HepG2 (cell line): ENCODE measurements around the gene VEZF1. TPM values are rescaled to one million over a fixed set of nuclear protein-coding genes. Genes with fewer than 3 reads are reported as not detected.

ENCODE experiments used
- CCAR2 ChIP-seq: fragments of 200-400 bp; formaldehyde crosslinking; optimal IDR thresholded peaks from 2 replicates; pipeline ENCODE3; 2018; ENCODE audit warnings: low read depth, mild to moderate bottlenecking, low read length, moderate library complexity
- CCDC6 ChIP-seq: sonication (generic); formaldehyde crosslinking; IDR thresholded peaks from 2 replicates; pipeline ENCODE4 v1.8.1; 2022; ENCODE audit warnings: mild to moderate bottlenecking, missing genetic modification reagents, moderate library complexity
- HCFC1 ChIP-seq: fragments of 150-350 bp; IDR thresholded peaks from 2 replicates; pipeline ENCODE4 v1.6.1; 2014; ENCODE audit warnings: low read depth, low read length
- JUN ChIP-seq: sonication (generic); formaldehyde crosslinking; IDR thresholded peaks from 2 replicates; pipeline ENCODE4 v1.4.0; 2020; ENCODE audit warnings: mild to moderate bottlenecking, missing genetic modification reagents
- KMT2B ChIP-seq: IDR thresholded peaks from 2 replicates; pipeline ENCODE4 v1.6.1; 2016; ENCODE audit warnings: missing genetic modification reagents, missing compliant biosample characterization
- MTA1 ChIP-seq: sonication (generic); formaldehyde crosslinking; IDR thresholded peaks from 2 replicates; pipeline ENCODE4 v1.4.0; 2020; ENCODE audit warnings: missing genetic modification reagents, mild to moderate bottlenecking, borderline replicate concordance
- MXI1 ChIP-seq: IDR thresholded peaks from 3 replicates; pipeline ENCODE4 v1.6.1; 2012; ENCODE audit warnings: low read depth, low read length, inconsistent platforms, borderline replicate concordance
- PRMT3 ChIP-seq: sonication (generic); formaldehyde crosslinking; IDR thresholded peaks from 2 replicates; pipeline ENCODE4 v1.8.1; 2022; ENCODE audit warnings: low read depth, mild to moderate bottlenecking, moderate library complexity, missing genetic modification reagents, borderline replicate concordance
- SNRNP70 ChIP-seq: fragments of 200-400 bp; formaldehyde crosslinking; IDR thresholded peaks from 2 replicates; pipeline ENCODE4 v1.6.1; 2017; ENCODE audit warnings: mild to moderate bottlenecking, low read depth, low read length, moderate library complexity
- TP53 ChIP-seq: sonication (generic); formaldehyde crosslinking; conservative IDR thresholded peaks from 2 replicates; pipeline ENCODE4 v1.4.0; 2020; ENCODE audit warnings: missing genetic modification reagents
- ZBTB7B ChIP-seq: sonication (generic); formaldehyde crosslinking; IDR thresholded peaks from 2 replicates; pipeline ENCODE4 v1.4.0; 2020; ENCODE audit warnings: missing genetic modification reagents
- ZKSCAN8 ChIP-seq: IDR thresholded peaks from 2 replicates; pipeline ENCODE4 v1.6.1; 2016; ENCODE audit warnings: borderline replicate concordance, missing genetic modification reagents, missing compliant biosample characterization
- ZNF331 ChIP-seq: sonication (generic); formaldehyde crosslinking; IDR thresholded peaks from 2 replicates; pipeline ENCODE4 v1.4.0; 2020; ENCODE audit warnings: missing genetic modification reagents
- ZNF335 ChIP-seq: sonication (generic); formaldehyde crosslinking; IDR thresholded peaks from 2 replicates; pipeline ENCODE4 v1.4.0; 2020; ENCODE audit warnings: missing genetic modification reagents
- ZNF350 ChIP-seq: sonication (generic); formaldehyde crosslinking; IDR thresholded peaks from 2 replicates; pipeline ENCODE4 v1.4.0; 2020; ENCODE audit warnings: mild to moderate bottlenecking, low read depth, missing genetic modification reagents, borderline replicate concordance
- ZNF556 ChIP-seq: sonication (generic); formaldehyde crosslinking; IDR thresholded peaks from 2 replicates; pipeline ENCODE4 v1.4.0; 2020; ENCODE audit warnings: mild to moderate bottlenecking, missing genetic modification reagents, borderline replicate concordance
- ZNF570 ChIP-seq: sonication (generic); formaldehyde crosslinking; IDR thresholded peaks from 2 replicates; pipeline ENCODE4 v1.4.0; 2020; ENCODE audit warnings: mild to moderate bottlenecking, missing genetic modification reagents, borderline replicate concordance
- ZNF644 ChIP-seq: IDR thresholded peaks from 2 replicates; pipeline ENCODE4 v1.6.1; 2016; ENCODE audit warnings: low read depth
- ZNF709 ChIP-seq: sonication (generic); formaldehyde crosslinking; IDR thresholded peaks from 2 replicates; pipeline ENCODE4 v1.5.0; 2020; ENCODE audit warnings: mild to moderate bottlenecking, missing genetic modification reagents
- ZNF720 ChIP-seq: sonication (generic); formaldehyde crosslinking; IDR thresholded peaks from 2 replicates; pipeline ENCODE4 v1.4.0; 2020; ENCODE audit warnings: missing genetic modification reagents
- polyA plus RNA-seq, 8 experiments: library from polyadenylated mRNA; depleted of rRNA in 3 of 8; stranded (reverse) in 7 of 8; unstranded in 1 of 8; fragments of >200 nt; fragmentation: Illumina TruSeq in 4 of 8; extraction: Trizol in 4 of 8; gene quantifications; 2 replicates each; pipeline versions ENCODE4 v1.2.1 to v1.2.3, GENCODE V29; 2011 to 2016; ENCODE audit warnings: low read depth in 4 of 8, missing spikeins in 1 of 8, mixed read lengths in 1 of 8; ENCODE audit not compliant: insufficient read depth in 1 of 8
- total RNA-seq, 5 experiments: library from RNA; depleted of rRNA; stranded (reverse); fragments of >200 nt; fragmentation: Illumina TruSeq; extraction: Trizol; gene quantifications; 2 replicates each; pipeline ENCODE4 v1.2.3, GENCODE V29; 2016; ENCODE audit warnings: low read depth in 1 of 5
- TF ChIP-seq, protein P1 (sequence below): sonication (generic); formaldehyde crosslinking; IDR thresholded peaks from 2 replicates; pipeline ENCODE4 v1.8.0; 2022; ENCODE audit warnings: missing genetic modification reagents, mild to moderate bottlenecking, borderline replicate concordance
- TF ChIP-seq, protein P2 (sequence below): sonication (generic); formaldehyde crosslinking; IDR thresholded peaks from 2 replicates; pipeline ENCODE4 v1.5.0; 2020; ENCODE audit warnings: mild to moderate bottlenecking, missing genetic modification reagents, borderline replicate concordance
- TF ChIP-seq, protein P3 (sequence below): sonication (generic); formaldehyde crosslinking; IDR thresholded peaks from 2 replicates; pipeline ENCODE4 v1.9.0; 2021; ENCODE audit warnings: missing genetic modification reagents, borderline replicate concordance
- TF ChIP-seq, protein P4 (sequence below): IDR thresholded peaks from 2 replicates; pipeline ENCODE4 v1.6.1; 2016; ENCODE audit warnings: missing biosample characterization, missing genetic modification reagents, low read depth

The VEZF1 gene
- total and polyA plus RNA-seq, 2 of the 13 experiments (the other 11 are each of a cell fraction or from before 2014, with no cell fraction given): 45.9 to 49.7 TPM

DNA sequence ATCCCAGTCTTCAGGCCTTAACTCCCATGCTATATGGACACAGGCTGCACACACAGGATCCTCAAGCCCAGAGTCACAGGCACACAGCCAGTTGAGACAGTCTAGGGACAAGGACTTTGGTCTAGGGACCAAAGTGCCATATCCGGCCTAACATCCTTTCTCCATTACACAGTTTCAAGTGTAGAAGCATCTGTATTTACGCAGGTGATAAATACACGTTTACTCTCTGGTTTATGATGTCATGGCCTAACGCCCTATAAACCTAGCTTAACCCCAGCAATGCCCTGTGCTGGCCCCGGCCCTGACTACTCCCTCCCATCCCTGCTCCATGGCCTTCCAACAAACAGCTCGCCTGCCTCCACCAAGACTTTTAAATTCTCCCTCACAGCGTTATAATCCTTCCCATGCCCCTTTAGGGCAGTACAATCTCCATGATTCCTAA, 50.0 kb downstream of the VEZF1 start (continued):
- TF ChIP-seq, protein P1, sequence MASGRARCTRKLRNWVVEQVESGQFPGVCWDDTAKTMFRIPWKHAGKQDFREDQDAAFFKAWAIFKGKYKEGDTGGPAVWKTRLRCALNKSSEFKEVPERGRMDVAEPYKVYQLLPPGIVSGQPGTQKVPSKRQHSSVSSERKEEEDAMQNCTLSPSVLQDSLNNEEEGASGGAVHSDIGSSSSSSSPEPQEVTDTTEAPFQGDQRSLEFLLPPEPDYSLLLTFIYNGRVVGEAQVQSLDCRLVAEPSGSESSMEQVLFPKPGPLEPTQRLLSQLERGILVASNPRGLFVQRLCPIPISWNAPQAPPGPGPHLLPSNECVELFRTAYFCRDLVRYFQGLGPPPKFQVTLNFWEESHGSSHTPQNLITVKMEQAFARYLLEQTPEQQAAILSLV (CRISPR knock-in tag): peak; percentile 73; the same call in 1 of the 2 replicates
- TF ChIP-seq ZBTB7B (CRISPR knock-in tag) (peak; percentile 42; the same call in 1 of the 2 replicates), ZNF350 (0 out of 2 replicates have a peak, but pooled peaks have one; percentile 50), MTA1 (CRISPR knock-in tag) (no peak), CCDC6 (0 out of 2 replicates have a peak, but pooled peaks have one; percentile 42), ZNF335 (CRISPR knock-in tag) (peak; percentile 61; the same call in 1 of the 2 replicates), KMT2B (CRISPR knock-in tag) (peak; percentile 55), ZKSCAN8 (CRISPR knock-in tag) (0 out of 2 replicates have a peak, but pooled peaks have one; percentile 31), ZNF556 (no peak), ZNF720 (no peak), MXI1 (peak; percentile 56; the same call in 1 of the 3 replicates), ZNF709 (0 out of 2 replicates have a peak, but pooled peaks have one; percentile 18), JUN (CRISPR knock-in tag) (no peak), CCAR2 (no peak), SNRNP70 (no peak), TP53 (CRISPR knock-in tag) (no peak), HCFC1 (no peak), PRMT3 (CRISPR knock-in tag) (no peak), ZNF644 (CRISPR knock-in tag) (0 out of 2 replicates have a peak, but pooled peaks have one; percentile 22), ZNF570 (CRISPR knock-in tag) (no peak), ZNF331 (0 out of 2 replicates have a peak, but pooled peaks have one; percentile 27)
- TF ChIP-seq, protein P2, sequence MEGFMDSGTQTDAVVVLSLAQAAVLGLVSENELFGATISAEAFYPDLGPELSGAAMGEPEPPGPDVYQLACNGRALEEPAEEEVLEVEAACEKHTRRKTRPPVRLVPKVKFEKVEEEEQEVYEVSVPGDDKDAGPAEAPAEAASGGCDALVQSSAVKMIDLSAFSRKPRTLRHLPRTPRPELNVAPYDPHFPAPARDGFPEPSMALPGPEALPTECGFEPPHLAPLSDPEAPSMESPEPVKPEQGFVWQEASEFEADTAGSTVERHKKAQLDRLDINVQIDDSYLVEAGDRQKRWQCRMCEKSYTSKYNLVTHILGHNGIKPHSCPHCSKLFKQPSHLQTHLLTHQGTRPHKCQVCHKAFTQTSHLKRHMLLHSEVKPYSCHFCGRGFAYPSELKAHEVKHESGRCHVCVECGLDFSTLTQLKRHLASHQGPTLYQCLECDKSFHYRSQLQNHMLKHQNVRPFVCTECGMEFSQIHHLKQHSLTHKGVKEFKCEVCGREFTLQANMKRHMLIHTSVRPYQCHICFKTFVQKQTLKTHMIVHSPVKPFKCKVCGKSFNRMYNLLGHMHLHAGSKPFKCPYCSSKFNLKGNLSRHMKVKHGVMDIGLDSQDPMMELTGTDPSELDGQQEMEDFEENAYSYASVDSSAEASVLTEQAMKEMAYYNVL (CRISPR knock-in tag): no peak
- TF ChIP-seq, protein P3, sequence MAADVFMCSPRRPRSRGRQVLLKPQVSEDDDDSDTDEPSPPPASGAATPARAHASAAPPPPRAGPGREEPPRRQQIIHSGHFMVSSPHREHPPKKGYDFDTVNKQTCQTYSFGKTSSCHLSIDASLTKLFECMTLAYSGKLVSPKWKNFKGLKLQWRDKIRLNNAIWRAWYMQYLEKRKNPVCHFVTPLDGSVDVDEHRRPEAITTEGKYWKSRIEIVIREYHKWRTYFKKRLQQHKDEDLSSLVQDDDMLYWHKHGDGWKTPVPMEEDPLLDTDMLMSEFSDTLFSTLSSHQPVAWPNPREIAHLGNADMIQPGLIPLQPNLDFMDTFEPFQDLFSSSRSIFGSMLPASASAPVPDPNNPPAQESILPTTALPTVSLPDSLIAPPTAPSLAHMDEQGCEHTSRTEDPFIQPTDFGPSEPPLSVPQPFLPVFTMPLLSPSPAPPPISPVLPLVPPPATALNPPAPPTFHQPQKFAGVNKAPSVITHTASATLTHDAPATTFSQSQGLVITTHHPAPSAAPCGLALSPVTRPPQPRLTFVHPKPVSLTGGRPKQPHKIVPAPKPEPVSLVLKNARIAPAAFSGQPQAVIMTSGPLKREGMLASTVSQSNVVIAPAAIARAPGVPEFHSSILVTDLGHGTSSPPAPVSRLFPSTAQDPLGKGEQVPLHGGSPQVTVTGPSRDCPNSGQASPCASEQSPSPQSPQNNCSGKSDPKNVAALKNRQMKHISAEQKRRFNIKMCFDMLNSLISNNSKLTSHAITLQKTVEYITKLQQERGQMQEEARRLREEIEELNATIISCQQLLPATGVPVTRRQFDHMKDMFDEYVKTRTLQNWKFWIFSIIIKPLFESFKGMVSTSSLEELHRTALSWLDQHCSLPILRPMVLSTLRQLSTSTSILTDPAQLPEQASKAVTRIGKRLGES (CRISPR knock-in tag): no peak
- TF ChIP-seq, protein P4, sequence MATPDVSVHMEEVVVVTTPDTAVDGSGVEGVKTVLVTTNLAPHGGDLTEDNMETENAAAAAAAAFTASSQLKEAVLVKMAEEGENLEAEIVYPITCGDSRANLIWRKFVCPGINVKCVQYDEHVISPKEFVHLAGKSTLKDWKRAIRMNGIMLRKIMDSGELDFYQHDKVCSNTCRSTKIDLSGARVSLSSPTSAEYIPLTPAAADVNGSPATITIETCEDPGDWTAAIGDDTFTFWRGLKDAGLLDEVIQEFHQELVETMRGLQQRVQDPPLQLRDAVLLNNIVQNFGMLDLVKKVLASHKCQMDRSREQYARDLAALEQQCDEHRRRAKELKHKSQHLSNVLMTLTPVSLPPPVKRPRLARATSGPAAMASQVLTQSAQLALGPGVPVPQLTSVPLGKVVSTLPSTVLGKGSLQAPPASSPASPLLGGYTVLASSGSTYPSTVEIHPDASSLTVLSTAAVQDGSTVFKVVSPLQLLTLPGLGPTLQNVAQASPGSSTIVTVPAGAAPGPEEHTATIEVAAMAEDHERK (CRISPR knock-in tag): no peak
